ENCODE results near the gene GBP1.
"Not testable (repeated sequence)": the region's sequence is repeated elsewhere in the genome, so short reads cannot be mapped to it uniquely, and the experiment has no call there.

The GBP1 gene, protein sequence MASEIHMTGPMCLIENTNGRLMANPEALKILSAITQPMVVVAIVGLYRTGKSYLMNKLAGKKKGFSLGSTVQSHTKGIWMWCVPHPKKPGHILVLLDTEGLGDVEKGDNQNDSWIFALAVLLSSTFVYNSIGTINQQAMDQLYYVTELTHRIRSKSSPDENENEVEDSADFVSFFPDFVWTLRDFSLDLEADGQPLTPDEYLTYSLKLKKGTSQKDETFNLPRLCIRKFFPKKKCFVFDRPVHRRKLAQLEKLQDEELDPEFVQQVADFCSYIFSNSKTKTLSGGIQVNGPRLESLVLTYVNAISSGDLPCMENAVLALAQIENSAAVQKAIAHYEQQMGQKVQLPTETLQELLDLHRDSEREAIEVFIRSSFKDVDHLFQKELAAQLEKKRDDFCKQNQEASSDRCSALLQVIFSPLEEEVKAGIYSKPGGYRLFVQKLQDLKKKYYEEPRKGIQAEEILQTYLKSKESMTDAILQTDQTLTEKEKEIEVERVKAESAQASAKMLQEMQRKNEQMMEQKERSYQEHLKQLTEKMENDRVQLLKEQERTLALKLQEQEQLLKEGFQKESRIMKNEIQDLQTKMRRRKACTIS

GRCh38 chr1:89065079-89065868 is at the start of gene GBP1:
Gene GBP1, minus strand, starts transcription at chr1:89065208. Its CDS starts 1,974 bp downstream, at chr1:89063234.
- no peak for DNase-seq (ENCODE audit: low read depth)

- DNase-seq (ENCODE audit: low read depth) = no peak
These were observed 49.7 kb upstream of the GBP1 start for GRCh38 chr1:89114662-89115061.

- DNase-seq (ENCODE audit: low read depth) = no peak
These were observed 48.0 kb upstream of the GBP1 start for GRCh38 chr1:89112871-89113613.

GRCh38 chr1:89104687-89105086 is 39.7 kb upstream of the GBP1 start:
- no peak for DNase-seq (ENCODE audit: low read depth)

- DNase-seq (ENCODE audit: low read depth) = no peak
These were observed 39.1 kb upstream of the GBP1 start for GRCh38 chr1:89104147-89104546.

DNA sequence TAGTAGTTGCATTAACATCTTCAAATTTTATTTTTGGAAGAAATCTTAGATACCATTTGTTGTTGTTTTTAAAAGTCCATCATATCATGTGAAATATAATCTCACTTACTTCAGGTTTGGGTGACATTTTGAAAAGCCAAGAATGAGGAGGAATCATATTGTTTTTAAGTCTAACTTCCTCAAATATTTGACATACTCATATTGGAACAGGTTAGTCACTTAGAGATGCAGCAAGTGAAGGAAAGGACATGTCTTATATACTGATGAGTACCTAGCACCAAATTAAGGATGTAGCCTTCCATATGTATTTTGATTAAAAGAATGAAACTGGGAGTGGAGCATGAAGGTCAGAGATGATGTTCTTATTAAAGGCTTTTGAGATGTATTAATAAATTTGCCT is 37.0 kb upstream of the GBP1 start:
- DNase-seq (ENCODE audit: low read depth) = no peak

DNA sequence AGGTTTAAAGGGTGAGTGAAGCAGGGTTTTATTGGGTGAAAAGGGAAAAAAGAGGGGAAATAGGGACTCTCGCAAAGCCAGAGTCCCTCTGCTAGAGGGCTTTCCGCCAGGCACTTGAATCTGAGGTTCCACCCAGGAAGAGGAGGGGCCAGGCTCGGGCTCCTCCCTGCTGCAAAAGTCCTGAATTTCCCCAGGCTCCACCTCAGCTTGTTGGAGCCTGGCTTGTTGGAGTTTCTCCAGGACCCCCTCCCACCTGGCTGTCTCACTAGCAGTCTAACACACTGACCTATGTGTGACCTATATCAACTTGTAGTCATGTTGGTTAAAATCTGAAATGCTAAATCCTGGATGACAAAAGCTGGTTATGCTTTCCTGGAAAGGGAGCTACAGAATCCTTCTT is 35.4 kb upstream of the GBP1 start:
- DNase-seq (ENCODE audit: low read depth) = no peak

DNA sequence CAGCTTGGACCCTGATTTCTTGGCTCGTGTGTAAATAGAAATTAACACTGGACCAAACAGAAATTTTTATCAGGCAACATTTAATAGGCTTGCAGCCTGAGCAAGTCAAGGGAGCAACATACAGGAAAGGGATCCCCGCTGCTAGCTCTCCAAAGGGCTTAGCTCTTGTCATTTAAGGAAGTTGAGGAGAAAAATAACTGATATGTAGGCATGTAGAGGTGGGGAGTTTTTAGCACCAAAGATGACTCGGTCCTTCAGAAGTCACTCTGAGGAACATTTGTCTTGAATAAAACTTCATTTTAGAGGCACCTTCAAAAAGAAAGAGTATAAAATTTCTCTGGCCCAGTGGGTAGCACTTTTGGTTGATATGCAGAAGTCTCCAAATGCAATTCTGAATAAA is 33.8 kb upstream of the GBP1 start:
- DNase-seq (ENCODE audit: low read depth) = no peak

DNA sequence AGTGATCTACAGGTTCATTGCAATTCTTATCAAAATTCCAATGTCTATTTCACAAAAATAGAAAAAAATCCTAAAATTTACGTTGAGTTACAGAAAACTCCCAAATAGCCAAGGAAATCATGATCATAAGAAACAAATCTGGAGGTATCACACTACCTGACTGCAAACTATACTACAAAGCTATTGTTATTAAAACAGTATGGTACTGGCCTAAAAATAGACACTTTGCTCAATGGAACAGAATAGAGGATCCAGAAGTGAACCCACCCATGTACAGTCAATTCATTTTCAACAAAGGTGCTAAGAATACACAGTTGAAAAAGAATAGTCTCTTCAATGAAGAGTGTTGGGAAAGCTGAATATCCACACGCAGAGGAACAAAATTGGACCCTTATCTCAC is 30.7 kb upstream of the GBP1 start:
- DNase-seq (ENCODE audit: low read depth) = no peak

GRCh38 chr1:89089962-89090361 is 25.0 kb upstream of the GBP1 start:
- no peak for DNase-seq (ENCODE audit: low read depth)

- no peak for DNase-seq (ENCODE audit: low read depth)
These were observed 23.6 kb upstream of the GBP1 start for GRCh38 chr1:89088572-89088971.

DNA sequence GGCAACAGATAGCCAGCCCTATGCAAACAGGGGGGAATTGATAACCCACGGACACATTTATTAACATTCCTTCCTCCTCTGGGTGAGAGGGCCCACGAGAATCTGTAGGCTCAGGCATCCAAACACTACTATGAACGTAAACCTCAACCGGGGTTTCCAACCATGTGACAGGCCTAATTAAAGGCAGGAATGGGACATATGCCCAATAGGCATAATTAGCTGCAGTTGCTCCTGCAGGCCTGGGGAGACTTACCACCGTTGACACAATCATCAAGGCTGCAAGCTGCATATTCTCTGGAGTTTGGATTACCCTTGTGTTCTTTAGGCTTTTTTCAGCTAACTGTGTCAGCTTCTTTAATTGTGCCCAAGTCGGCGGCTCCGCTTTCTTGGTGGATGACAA is 22.2 kb upstream of the GBP1 start:
- DNase-seq (ENCODE audit: low read depth) = no peak

GRCh38 chr1:89085781-89086180 is 20.8 kb upstream of the GBP1 start:
- no peak for DNase-seq (ENCODE audit: low read depth)

- no peak for DNase-seq (ENCODE audit: low read depth)
These were observed 16.0 kb upstream of the GBP1 start for GRCh38 chr1:89081005-89081404.

DNA sequence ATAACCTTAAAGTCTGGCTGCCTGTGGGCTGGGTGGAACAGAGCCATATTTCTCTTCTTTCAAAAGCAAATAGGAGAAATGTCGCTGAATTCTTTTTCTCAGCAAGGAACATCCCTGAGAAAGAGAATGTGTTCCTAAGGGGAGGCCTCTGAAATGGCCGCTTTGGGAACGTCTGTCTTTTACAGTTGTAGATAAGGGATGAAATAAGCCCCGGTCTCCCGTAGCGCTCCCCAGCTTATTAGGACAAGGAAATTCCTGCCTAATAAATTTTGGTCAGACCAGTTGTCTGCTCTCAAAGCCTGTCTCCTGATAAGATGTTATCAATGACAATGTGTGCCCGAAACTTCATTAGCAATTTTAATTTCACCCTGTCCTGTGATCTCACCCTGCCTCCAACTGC is 15.1 kb upstream of the GBP1 start:
- DNase-seq (ENCODE audit: low read depth) = not testable (repeated sequence)

- DNase-seq (ENCODE audit: low read depth) = not testable (repeated sequence)
These were observed 7.6 kb upstream of the GBP1 start for GRCh38 chr1:89072466-89073065.

DNA sequence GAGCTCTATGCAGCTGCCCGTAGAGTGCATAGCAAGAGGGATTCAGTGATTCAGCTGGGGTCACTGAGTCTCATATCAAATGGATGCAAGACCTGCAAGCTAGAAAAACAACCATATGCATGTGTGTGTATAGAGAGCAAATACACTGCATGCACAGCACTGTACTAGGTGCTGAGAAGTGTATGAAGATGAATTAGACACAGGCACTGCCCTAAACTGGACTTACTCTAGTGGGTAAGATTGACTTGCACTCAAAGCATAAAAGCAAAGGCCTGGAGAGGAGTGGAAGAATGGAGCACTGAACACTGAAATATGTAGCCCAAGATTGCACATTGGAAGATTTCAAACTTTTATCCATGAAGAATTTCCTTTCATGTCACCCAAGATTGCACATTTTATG is 5.5 kb upstream of the GBP1 start:
- no peak for DNase-seq (ENCODE audit: low read depth)

DNA sequence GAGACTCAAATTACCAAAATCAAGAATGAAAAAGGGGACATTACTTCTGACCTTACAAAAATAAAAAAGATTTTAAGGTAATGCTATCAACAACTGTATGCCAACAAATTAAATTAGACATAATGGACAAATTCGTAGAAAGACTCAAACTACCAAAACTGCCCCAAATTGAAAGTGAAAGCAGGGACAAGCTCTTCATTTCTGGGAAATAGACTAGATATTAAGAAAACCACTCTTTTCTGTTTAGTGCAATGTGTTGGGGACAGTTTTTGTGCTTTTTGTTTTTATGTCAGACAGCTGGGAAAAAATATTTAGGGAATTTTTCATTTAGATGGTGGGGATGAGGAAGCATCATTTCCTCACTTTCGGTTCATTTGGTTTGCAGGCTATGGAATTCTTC is 4.9 kb upstream of the GBP1 start:
- no peak for DNase-seq (ENCODE audit: low read depth)

GRCh38 chr1:89068291-89068690 is 3.3 kb upstream of the GBP1 start:
- no peak for DNase-seq (ENCODE audit: low read depth)

DNA sequence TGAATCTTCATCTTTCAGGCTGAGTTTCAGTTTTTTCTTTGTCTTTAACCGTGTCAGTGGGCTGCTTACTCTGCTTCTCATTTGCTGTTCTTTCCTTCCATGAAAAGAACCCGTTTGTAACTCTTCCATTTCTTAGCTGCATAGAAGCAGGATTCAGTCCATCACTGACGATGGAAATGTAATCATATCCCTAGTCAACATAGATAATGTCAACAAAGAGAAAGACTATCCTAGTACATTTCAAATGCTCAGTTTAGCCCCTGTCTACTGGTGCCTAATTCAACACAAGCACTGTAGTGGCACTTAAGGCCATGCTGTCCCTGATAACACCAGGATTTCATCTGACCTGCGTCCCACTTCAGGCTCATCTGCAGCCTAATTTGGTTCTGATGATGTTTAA is 376 bp downstream of the GBP1 start:
- no peak for DNase-seq (ENCODE audit: low read depth)

DNA sequence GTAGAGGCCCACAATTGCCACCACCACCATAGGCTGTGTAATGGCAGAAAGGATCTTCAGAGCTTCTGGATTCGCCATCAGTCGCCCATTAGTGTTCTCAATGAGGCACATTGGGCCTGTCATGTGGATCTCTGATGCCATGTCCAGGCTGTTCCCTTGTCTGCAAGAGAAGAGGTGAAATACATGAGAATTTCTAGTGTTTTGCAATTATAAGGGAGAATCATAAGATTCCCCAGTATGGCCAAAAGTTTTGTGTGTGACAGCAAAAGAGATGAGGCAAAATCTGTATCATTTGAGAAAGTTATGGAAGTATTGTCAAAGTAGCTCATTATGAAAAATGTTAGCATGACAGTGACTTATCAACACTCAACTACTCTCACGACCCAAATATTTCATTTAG is 1.9 kb downstream of the GBP1 start:
- DNase-seq (ENCODE audit: low read depth) = no peak

GRCh38 chr1:89060091-89060490 is 4.9 kb downstream of the GBP1 start:
- DNase-seq (ENCODE audit: low read depth) = no peak
